ENCODE results near the gene FAM32A.

DNA sequence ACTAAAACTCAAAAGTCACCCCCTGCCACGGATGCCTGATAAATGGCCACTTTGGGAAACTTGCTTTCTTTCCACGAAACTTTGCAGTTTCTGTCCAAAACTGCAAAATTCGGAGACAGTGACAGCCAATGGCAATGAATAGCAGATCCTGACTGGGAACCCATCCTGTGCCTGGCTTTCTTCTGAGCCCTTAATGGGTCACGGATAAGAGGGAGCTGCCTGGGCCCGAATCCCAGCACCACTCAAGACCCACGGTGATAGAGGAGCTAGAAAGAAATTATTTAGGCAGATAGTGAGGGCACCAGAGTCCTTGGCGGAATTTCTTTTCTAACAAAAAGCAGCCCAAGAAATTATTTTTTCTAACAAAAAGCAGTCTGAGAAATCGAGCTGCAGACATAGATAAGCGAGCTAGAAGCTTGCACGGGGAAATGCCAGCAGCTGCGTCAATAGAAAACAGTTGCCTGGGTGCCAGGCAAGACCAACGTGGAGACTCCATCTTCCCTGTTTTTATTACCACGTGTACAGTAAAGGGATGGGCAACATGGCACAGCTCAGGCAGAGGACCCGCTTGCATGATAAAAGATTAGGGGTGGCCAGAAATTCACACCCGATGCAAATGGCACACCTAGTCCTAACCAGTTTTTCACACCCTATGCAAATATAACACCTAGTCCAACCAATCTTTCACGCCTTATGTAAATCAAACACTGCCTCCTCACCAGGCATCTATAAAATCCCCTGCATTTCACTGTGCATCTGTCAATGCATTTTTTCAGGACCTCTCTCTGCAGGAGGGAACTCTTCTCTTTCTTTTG is 48.8 kb upstream of the FAM32A start:
- TF ChIP-seq, protein P1, sequence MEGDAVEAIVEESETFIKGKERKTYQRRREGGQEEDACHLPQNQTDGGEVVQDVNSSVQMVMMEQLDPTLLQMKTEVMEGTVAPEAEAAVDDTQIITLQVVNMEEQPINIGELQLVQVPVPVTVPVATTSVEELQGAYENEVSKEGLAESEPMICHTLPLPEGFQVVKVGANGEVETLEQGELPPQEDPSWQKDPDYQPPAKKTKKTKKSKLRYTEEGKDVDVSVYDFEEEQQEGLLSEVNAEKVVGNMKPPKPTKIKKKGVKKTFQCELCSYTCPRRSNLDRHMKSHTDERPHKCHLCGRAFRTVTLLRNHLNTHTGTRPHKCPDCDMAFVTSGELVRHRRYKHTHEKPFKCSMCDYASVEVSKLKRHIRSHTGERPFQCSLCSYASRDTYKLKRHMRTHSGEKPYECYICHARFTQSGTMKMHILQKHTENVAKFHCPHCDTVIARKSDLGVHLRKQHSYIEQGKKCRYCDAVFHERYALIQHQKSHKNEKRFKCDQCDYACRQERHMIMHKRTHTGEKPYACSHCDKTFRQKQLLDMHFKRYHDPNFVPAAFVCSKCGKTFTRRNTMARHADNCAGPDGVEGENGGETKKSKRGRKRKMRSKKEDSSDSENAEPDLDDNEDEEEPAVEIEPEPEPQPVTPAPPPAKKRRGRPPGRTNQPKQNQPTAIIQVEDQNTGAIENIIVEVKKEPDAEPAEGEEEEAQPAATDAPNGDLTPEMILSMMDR (IDR thresholded peaks at IDR 0.05): no peak
- no peak for TF ChIP-seq POLR2A (IDR thresholded peaks at IDR 0.05)

Measured in testis (tissue), 2 donors.